Measurements from ENCODE around the gene PIK3CB.
"Not testable (repeated sequence)": the region's sequence is repeated elsewhere in the genome, so short reads cannot be mapped to it uniquely, and the experiment has no call there.

GRCh38 chr3:138820379-138820778 is 14.3 kb downstream of the PIK3CB start:
- TF ChIP-seq POLR2A (IDR thresholded peaks at IDR 0.05; ENCODE audit: low read depth, low read length); CTCF (IDR thresholded peaks at IDR 0.05 in 2 of 3, conservative IDR thresholded peaks at IDR 0.05 in 1 of 3; ENCODE audit: control insufficient read depth in 2 of 3, extremely low read depth in 1 of 3, insufficient read depth in 1 of 3, low read depth in 3 of 3, low read length in 3 of 3); EGR1 (IDR thresholded peaks at IDR 0.05; ENCODE audit: borderline replicate concordance in 1 of 2, low read depth in 2 of 2, low read length in 2 of 2); MYC (IDR thresholded peaks at IDR 0.05; ENCODE audit: insufficient read depth, insufficient read length, insufficient replicate concordance, low read length, severe bottlenecking); JUND (IDR thresholded peaks at IDR 0.05; ENCODE audit: low read depth, low read length); DPF2 (IDR thresholded peaks at IDR 0.05); KLF5 (IDR thresholded peaks at IDR 0.05; ENCODE audit: partially characterized antibody); MTA2 (IDR thresholded peaks at IDR 0.05; ENCODE audit: low read depth): not testable (repeated sequence)
- TF ChIP-seq, protein P1, sequence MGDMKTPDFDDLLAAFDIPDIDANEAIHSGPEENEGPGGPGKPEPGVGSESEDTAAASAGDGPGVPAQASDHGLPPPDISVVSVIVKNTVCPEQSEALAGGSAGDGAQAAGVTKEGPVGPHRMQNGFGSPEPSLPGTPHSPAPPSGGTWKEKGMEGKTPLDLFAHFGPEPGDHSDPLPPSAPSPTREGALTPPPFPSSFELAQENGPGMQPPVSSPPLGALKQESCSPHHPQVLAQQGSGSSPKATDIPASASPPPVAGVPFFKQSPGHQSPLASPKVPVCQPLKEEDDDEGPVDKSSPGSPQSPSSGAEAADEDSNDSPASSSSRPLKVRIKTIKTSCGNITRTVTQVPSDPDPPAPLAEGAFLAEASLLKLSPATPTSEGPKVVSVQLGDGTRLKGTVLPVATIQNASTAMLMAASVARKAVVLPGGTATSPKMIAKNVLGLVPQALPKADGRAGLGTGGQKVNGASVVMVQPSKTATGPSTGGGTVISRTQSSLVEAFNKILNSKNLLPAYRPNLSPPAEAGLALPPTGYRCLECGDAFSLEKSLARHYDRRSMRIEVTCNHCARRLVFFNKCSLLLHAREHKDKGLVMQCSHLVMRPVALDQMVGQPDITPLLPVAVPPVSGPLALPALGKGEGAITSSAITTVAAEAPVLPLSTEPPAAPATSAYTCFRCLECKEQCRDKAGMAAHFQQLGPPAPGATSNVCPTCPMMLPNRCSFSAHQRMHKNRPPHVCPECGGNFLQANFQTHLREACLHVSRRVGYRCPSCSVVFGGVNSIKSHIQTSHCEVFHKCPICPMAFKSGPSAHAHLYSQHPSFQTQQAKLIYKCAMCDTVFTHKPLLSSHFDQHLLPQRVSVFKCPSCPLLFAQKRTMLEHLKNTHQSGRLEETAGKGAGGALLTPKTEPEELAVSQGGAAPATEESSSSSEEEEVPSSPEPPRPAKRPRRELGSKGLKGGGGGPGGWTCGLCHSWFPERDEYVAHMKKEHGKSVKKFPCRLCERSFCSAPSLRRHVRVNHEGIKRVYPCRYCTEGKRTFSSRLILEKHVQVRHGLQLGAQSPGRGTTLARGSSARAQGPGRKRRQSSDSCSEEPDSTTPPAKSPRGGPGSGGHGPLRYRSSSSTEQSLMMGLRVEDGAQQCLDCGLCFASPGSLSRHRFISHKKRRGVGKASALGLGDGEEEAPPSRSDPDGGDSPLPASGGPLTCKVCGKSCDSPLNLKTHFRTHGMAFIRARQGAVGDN (IDR thresholded peaks at IDR 0.05), result not testable (repeated sequence)
- TF ChIP-seq, protein P2, sequence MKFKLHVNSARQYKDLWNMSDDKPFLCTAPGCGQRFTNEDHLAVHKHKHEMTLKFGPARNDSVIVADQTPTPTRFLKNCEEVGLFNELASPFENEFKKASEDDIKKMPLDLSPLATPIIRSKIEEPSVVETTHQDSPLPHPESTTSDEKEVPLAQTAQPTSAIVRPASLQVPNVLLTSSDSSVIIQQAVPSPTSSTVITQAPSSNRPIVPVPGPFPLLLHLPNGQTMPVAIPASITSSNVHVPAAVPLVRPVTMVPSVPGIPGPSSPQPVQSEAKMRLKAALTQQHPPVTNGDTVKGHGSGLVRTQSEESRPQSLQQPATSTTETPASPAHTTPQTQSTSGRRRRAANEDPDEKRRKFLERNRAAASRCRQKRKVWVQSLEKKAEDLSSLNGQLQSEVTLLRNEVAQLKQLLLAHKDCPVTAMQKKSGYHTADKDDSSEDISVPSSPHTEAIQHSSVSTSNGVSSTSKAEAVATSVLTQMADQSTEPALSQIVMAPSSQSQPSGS (IDR thresholded peaks at IDR 0.05; ENCODE audit: low read length), result not testable (repeated sequence)
- TF ChIP-seq, protein P3, sequence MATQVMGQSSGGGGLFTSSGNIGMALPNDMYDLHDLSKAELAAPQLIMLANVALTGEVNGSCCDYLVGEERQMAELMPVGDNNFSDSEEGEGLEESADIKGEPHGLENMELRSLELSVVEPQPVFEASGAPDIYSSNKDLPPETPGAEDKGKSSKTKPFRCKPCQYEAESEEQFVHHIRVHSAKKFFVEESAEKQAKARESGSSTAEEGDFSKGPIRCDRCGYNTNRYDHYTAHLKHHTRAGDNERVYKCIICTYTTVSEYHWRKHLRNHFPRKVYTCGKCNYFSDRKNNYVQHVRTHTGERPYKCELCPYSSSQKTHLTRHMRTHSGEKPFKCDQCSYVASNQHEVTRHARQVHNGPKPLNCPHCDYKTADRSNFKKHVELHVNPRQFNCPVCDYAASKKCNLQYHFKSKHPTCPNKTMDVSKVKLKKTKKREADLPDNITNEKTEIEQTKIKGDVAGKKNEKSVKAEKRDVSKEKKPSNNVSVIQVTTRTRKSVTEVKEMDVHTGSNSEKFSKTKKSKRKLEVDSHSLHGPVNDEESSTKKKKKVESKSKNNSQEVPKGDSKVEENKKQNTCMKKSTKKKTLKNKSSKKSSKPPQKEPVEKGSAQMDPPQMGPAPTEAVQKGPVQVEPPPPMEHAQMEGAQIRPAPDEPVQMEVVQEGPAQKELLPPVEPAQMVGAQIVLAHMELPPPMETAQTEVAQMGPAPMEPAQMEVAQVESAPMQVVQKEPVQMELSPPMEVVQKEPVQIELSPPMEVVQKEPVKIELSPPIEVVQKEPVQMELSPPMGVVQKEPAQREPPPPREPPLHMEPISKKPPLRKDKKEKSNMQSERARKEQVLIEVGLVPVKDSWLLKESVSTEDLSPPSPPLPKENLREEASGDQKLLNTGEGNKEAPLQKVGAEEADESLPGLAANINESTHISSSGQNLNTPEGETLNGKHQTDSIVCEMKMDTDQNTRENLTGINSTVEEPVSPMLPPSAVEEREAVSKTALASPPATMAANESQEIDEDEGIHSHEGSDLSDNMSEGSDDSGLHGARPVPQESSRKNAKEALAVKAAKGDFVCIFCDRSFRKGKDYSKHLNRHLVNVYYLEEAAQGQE (IDR thresholded peaks at IDR 0.05; ENCODE audit: low read depth, low read length), result not testable (repeated sequence)
- TF ChIP-seq, protein P4, sequence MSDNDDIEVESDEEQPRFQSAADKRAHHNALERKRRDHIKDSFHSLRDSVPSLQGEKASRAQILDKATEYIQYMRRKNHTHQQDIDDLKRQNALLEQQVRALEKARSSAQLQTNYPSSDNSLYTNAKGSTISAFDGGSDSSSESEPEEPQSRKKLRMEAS (IDR thresholded peaks at IDR 0.05; ENCODE audit: low read depth, low read length), result not testable (repeated sequence)
